HG03521 (cell line): ENCODE data around the gene MTR.
A peak's percentile ranks its signal among the peaks of the same experiment; 100 is the strongest.

Experiments
- ATAC-seq: cut with Tn5 transposase; IDR thresholded peaks from one replicate; pipeline ENCODE4 v1.9.1; 2021; ENCODE audit warnings: mild to moderate bottlenecking, moderate library complexity; ENCODE audit not compliant: unreplicated experiment

MTR gene

GRCh38 chr1:236795035-236795756 is at the start of gene MTR:
Gene MTR, plus strand, starts transcription at chr1:236795292. Its CDS starts 412 bp downstream, at chr1:236795704.
- ATAC-seq: peak; percentile 97

- ATAC-seq: no peak
Measured at GRCh38 chr1:236746785-236747184, 48.3 kb upstream of the MTR start.

GRCh38 chr1:236747311-236747985 is 47.6 kb upstream of the MTR start:
- no peak for ATAC-seq

- ATAC-seq: no peak
Measured at GRCh38 chr1:236748268-236748870, 46.7 kb upstream of the MTR start.

- ATAC-seq: no peak
Measured at GRCh38 chr1:236750928-236751327, 44.2 kb upstream of the MTR start.

GRCh38 chr1:236751385-236751784 is 43.7 kb upstream of the MTR start:
- no peak for ATAC-seq

GRCh38 chr1:236751935-236752334 is 43.2 kb upstream of the MTR start:
- ATAC-seq: no peak

- ATAC-seq: no peak
Measured at GRCh38 chr1:236753516-236753915, 41.6 kb upstream of the MTR start.

- ATAC-seq: no peak
Measured at GRCh38 chr1:236753964-236754363, 41.1 kb upstream of the MTR start.

GRCh38 chr1:236754525-236755210 is 40.4 kb upstream of the MTR start:
- no peak for ATAC-seq

GRCh38 chr1:236757640-236758039 is 37.5 kb upstream of the MTR start:
- ATAC-seq: no peak

GRCh38 chr1:236759252-236759859 is 35.7 kb upstream of the MTR start:
- no peak for ATAC-seq

- ATAC-seq: no peak
Measured at GRCh38 chr1:236760480-236760879, 34.6 kb upstream of the MTR start.

- no peak for ATAC-seq
Measured at GRCh38 chr1:236760986-236761385, 34.1 kb upstream of the MTR start.

GRCh38 chr1:236761397-236762132 is 33.5 kb upstream of the MTR start:
- no peak for ATAC-seq

GRCh38 chr1:236762410-236762809 is 32.7 kb upstream of the MTR start:
- ATAC-seq: no peak

- ATAC-seq: no peak
Measured at GRCh38 chr1:236765831-236766230, 29.3 kb upstream of the MTR start.

GRCh38 chr1:236766506-236766905 is 28.6 kb upstream of the MTR start:
- ATAC-seq: no peak

GRCh38 chr1:236767276-236767675 is 27.8 kb upstream of the MTR start:
- no peak for ATAC-seq

- no peak for ATAC-seq
Measured at GRCh38 chr1:236768601-236769000, 26.5 kb upstream of the MTR start.
